Esophagus muscularis mucosa (tissue), 4 donors: ENCODE results near the gene LRRN2. TPM values are rescaled to one million over a fixed set of nuclear protein-coding genes. Genes with fewer than 3 reads are reported as not detected.

ENCODE experiments used
- DNase-seq: peaks from one replicate; pipeline ENCODE4 v3.0.0-alpha.2; 2017; ENCODE audit errors: extremely low spot score
- H3K27ac ChIP-seq, 4 donors: fragments of 200-600 bp; sonication (generic); replicated peaks in 1 of 4; 1 replicate in 3 of 4; 2 replicates in 1 of 4; pipeline ENCODE4 v1.5.1; 2016 to 2019; ENCODE audit warnings: mild to moderate bottlenecking in 1 of 4
- H3K27me3 ChIP-seq, 4 donors: fragments of 200-600 bp; sonication (generic); one replicate each; pipeline versions ENCODE4 v1.5.1 to v1.6.0; 2016 to 2019
- H3K36me3 ChIP-seq, 4 donors: fragments of 200-600 bp; sonication (generic); one replicate each; pipeline ENCODE4 v1.5.1; 2016 to 2019
- H3K4me1 ChIP-seq, 4 donors: fragments of 200-600 bp; sonication (generic); one replicate each; pipeline ENCODE4 v1.5.1; 2016 to 2019
- H3K4me3 ChIP-seq, 4 donors: fragments of 200-600 bp; sonication (generic); 1 replicate in 2 of 4; 2 replicates in 2 of 4; pipeline ENCODE4 v1.5.1; 2016 to 2019; ENCODE audit warnings: mild to moderate bottlenecking in 4 of 4, moderate library complexity in 1 of 4
- H3K9me3 ChIP-seq, 4 donors: fragments of 200-600 bp; sonication (generic); 1 replicate in 3 of 4; 2 replicates in 1 of 4; pipeline ENCODE4 v1.5.1; 2016 to 2019
- CTCF ChIP-seq, 3 experiments: fragments of 200-600 bp in 2 of 3; fragments of 450-650 bp in 1 of 3; sonication (generic) in 2 of 3; IDR thresholded peaks; one replicate each; pipeline ENCODE4 v1.5.1; 2017 to 2019; ENCODE audit warnings: antibody characterized with exemption in 3 of 3, mild to moderate bottlenecking in 2 of 3, moderate library complexity in 1 of 3
- EP300 ChIP-seq: sonication (generic); formaldehyde crosslinking; IDR thresholded peaks from one replicate; pipeline ENCODE4 v1.6.1; 2017; ENCODE audit warnings: antibody characterized with exemption
- POLR2A ChIP-seq: fragments of 450-650 bp; IDR thresholded peaks from one replicate; pipeline ENCODE4 v1.6.1; 2017; ENCODE audit warnings: antibody characterized with exemption, moderate library complexity, mild to moderate bottlenecking, low read depth
- POLR2AphosphoS5 ChIP-seq, 2 donors: sonication (generic); formaldehyde crosslinking; IDR thresholded peaks; one replicate each; pipeline ENCODE4 v1.6.1; 2017; ENCODE audit warnings: antibody characterized with exemption in 2 of 2
- WGBS: methylation state at CpG from one replicate; pipeline ENCODE4 v1.1.5; 2018; 5-methylcytosine and 5-hydroxymethylcytosine counted together
- intact Hi-C: fragments of 100-400 bp; cut with DNase I; formaldehyde crosslinking; loops from one replicate; pipeline ENCODE4 v1.15.1; 2023
- total RNA-seq, 4 donors: library from RNA; depleted of rRNA; stranded (reverse); fragments of >200 nt; gene quantifications; one replicate each; pipeline versions ENCODE4 v1.1.0 to v1.2.1, GENCODE V29; 2016

Gene LRRN2
- total RNA-seq, 4 donors from 2014 or later: 3.6 to 15.2 (median 5.0) TPM

- no peak overlapping the region for H3K27ac ChIP-seq
- H3K4me3 ChIP-seq: no peak overlapping the region
- no peak for DNase-seq
- no peaks in the 10 kb centered on the region for H3K9me3 ChIP-seq
- H3K27me3 ChIP-seq: no peaks in the 10 kb centered on the region
- H3K4me1 ChIP-seq: peaks cover 3 to 18% (median 17%) of the 10 kb centered on the region in 4 donors
- WGBS: 87% methylated on average over 7 of the region's 7 CpGs
- TF ChIP-seq EP300 (no peak), CTCF (IDR thresholded peaks at IDR 0.05) (no peak)
- no peaks in the 10 kb centered on the region for H3K36me3 ChIP-seq
- intact Hi-C loops: loop anchor here (10.0 kb wide), 1 partner anchor 104 kb away; no protein-coding TSS in a partner anchor
These were observed 6.6 kb downstream of the LRRN2 start for GRCh38 chr1:204678721-204679475.

- Histone ChIP-seq H3K9me3 (no peaks in the 10 kb centered on the region), H3K36me3 (no peaks in the 10 kb centered on the region), H3K4me1 (peaks cover 0 to 17% (median 12%) of the 10 kb centered on the region in 4 donors), H3K4me3 (no peak overlapping the region), H3K27ac (no peak overlapping the region), H3K27me3 (no peaks in the 10 kb centered on the region)
- TF ChIP-seq POLR2A: no peak
- WGBS: 88% methylated on average over 9 of the region's 9 CpGs
- no peak for DNase-seq
- intact Hi-C loops: loop anchor here (10.0 kb wide), 1 partner anchor 103 kb away; no protein-coding TSS in a partner anchor
These were observed 7.7 kb downstream of the LRRN2 start for GRCh38 chr1:204677864-204678263.

GRCh38 chr1:204676043-204676442 is 9.5 kb downstream of the LRRN2 start:
- no peak for DNase-seq
- TF ChIP-seq EP300 (no peak), POLR2AphosphoS5 (IDR thresholded peaks at IDR 0.05) (no peak), POLR2A (no peak), CTCF (IDR thresholded peaks at IDR 0.05) (no peak)
- Histone ChIP-seq H3K27me3 (no peaks in the 10 kb centered on the region), H3K4me3 (no peak overlapping the region), H3K36me3 (no peaks in the 10 kb centered on the region), H3K4me1 (peaks cover 0 to 33% (median 25%) of the 10 kb centered on the region in 4 donors), H3K9me3 (no peaks in the 10 kb centered on the region), H3K27ac (no peak overlapping the region)
- WGBS: 92% methylated on average over 2 of the region's 2 CpGs
- intact Hi-C loops: loop anchor here (10.0 kb wide), 1 partner anchor 101 kb away; no protein-coding TSS in a partner anchor

- H3K4me1 ChIP-seq: peaks cover 3 to 49% (median 41%) of the 10 kb centered on the region in 4 donors
- H3K9me3 ChIP-seq: no peaks in the 10 kb centered on the region
- no peak overlapping the region for H3K4me3 ChIP-seq
- DNase-seq: no peak
- H3K36me3 ChIP-seq: no peaks in the 10 kb centered on the region
- no peaks in the 10 kb centered on the region for H3K27me3 ChIP-seq
- intact Hi-C loops: loop anchor here (10.0 kb wide), 1 partner anchor 99 kb away; no protein-coding TSS in a partner anchor
- no peak for TF ChIP-seq POLR2A
- no peak overlapping the region for H3K27ac ChIP-seq
- 61% methylated on average over 8 of the region's 8 CpGs for WGBS
These were observed 11.5 kb downstream of the LRRN2 start for GRCh38 chr1:204673909-204674649.

GRCh38 chr1:204673209-204673608 is 12.3 kb downstream of the LRRN2 start:
- TF ChIP-seq EP300 (no peak), POLR2A (no peak), CTCF (IDR thresholded peaks at IDR 0.05) (no peak), POLR2AphosphoS5 (IDR thresholded peaks at IDR 0.05) (no peak)
- Histone ChIP-seq H3K4me3 (no peak overlapping the region), H3K4me1 (peaks cover 3 to 49% (median 41%) of the 10 kb centered on the region in 4 donors), H3K9me3 (no peaks in the 10 kb centered on the region), H3K36me3 (no peaks in the 10 kb centered on the region), H3K27me3 (no peaks in the 10 kb centered on the region), H3K27ac (no peak overlapping the region)
- intact Hi-C loops: loop anchor here (10.0 kb wide), 1 partner anchor 98 kb away; no protein-coding TSS in a partner anchor
- WGBS: 95% methylated on average over 2 of the region's 2 CpGs
- DNase-seq: no peak
